NCI-H2227 treated with DMSO at 0.1 percent for 48 hours (cell line): ENCODE results near the gene PLVAP.

Experiments
- DNase-seq: peaks from one replicate; lab custom pipeline; 2025; lab: John Stamatoyannopoulos, UW

Gene PLVAP

DNA sequence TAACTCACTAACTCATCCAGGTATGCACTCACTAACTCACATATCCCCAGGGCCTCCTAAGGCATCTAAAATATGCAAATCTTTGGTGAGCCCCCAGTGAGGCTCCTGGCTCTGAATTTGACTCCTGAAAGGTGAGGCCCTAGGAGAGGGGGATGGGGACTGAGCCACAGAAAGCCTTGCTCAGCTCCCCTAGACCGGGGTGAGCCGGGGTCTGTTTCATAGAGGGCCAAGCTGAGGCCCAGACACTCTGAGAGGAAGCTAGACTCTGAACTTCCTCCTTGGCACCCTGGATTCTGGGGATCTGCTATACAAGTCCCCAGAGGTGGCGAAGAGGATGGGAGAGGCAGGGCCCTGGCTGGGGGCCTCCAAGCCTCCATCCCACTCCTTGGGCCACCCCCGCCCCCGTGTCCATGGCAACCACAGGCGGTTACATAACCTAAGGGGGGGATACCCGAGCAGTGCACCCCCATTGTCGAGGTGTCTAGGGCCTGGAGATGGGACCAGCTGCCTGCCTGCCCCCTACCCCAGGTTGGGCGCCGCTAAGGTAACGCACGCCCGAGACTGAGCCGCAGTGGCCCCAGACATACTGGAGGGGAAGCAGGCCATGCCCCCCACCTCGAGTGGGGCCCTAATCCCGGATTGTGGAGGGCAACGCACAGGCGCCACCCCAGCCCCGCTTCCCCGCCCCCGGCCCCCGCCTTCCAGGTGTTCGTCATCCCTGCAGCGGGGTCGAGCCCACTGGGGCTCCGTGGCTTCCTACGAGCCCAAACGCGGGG is 74.6 kb downstream of the PLVAP start:
- no peak for DNase-seq
